CD14-positive monocyte (primary cell): ENCODE measurements around the gene CFL1. TPM values are rescaled to one million over a fixed set of nuclear protein-coding genes. Genes with fewer than 3 reads are reported as not detected.
A peak's percentile ranks its signal among the peaks of the same experiment; 100 is the strongest.

Source experiments
- DNase-seq, 3 donors: peaks; one replicate each; pipeline ENCODE4 v3.0.0-alpha.2; 2011 to 2022
- H2AFZ ChIP-seq: 2 replicates; pipeline ENCODE4 v1.6.0; 2012; ENCODE audit warnings: mild to moderate bottlenecking, low read depth, low read length, inconsistent platforms; ENCODE audit not compliant: insufficient read depth, poor library complexity, severe bottlenecking
- H3K27ac ChIP-seq, 2 donors: 1 replicate in 1 of 2; 2 replicates in 1 of 2; pipeline ENCODE4 v1.5.1; 2012 to 2013; ENCODE audit warnings: low read length in 2 of 2, control low read depth in 1 of 2, inconsistent platforms in 1 of 2, low read depth in 1 of 2, mild to moderate bottlenecking in 1 of 2
- H3K27me3 ChIP-seq, 2 donors: one replicate each; pipeline versions ENCODE4 v1.6.0 to v1.6.1; 2011 to 2013; ENCODE audit warnings: low read length in 2 of 2; ENCODE audit not compliant: control insufficient read depth in 2 of 2, insufficient read depth in 2 of 2
- H3K36me3 ChIP-seq, 2 donors: replicated peaks in 1 of 2; 1 replicate in 1 of 2; 2 replicates in 1 of 2; pipeline versions ENCODE4 v1.5.1 to v1.6.1; 2012 to 2013; ENCODE audit warnings: low read length in 2 of 2, control low read depth in 1 of 2, inconsistent platforms in 1 of 2, mild to moderate bottlenecking in 1 of 2; ENCODE audit not compliant: insufficient read depth in 2 of 2, control insufficient read depth in 1 of 2
- H3K4me1 ChIP-seq, 2 donors: 1 replicate in 1 of 2; 2 replicates in 1 of 2; pipeline versions ENCODE4 v1.5.1 to v1.6.1; 2012 to 2013; ENCODE audit warnings: low read length in 2 of 2, control low read depth in 1 of 2, inconsistent platforms in 1 of 2, mild to moderate bottlenecking in 1 of 2, moderate library complexity in 1 of 2; ENCODE audit not compliant: insufficient read depth in 2 of 2, control insufficient read depth in 1 of 2
- H3K4me2 ChIP-seq: replicated peaks from 2 replicates; pipeline ENCODE3; 2012; ENCODE audit warnings: low read length, moderate library complexity, mild to moderate bottlenecking; ENCODE audit not compliant: poor library complexity, severe bottlenecking; ENCODE audit errors: extremely low read depth
- H3K4me3 ChIP-seq, 3 experiments: fragments of 200-600 bp in 1 of 3; sonication (generic) in 1 of 3; replicated peaks in 1 of 3; 1 replicate in 2 of 3; 2 replicates in 1 of 3; pipeline ENCODE4 v1.5.1; 2011 to 2013; ENCODE audit warnings: low read length in 3 of 3, mild to moderate bottlenecking in 3 of 3, control low read depth in 2 of 3, low read depth in 2 of 3, inconsistent platforms in 1 of 3, moderate library complexity in 1 of 3
- H3K79me2 ChIP-seq: 2 replicates; pipeline ENCODE4 v1.6.0; 2012; ENCODE audit warnings: mild to moderate bottlenecking, control low read depth, inconsistent platforms, low read length, moderate library complexity; ENCODE audit not compliant: insufficient read depth
- H3K9ac ChIP-seq: 2 replicates; pipeline ENCODE4 v1.6.0; 2017; ENCODE audit warnings: low read length, mild to moderate bottlenecking; ENCODE audit not compliant: insufficient read depth, poor library complexity, severe bottlenecking
- H3K9me3 ChIP-seq, 2 donors: replicated peaks in 1 of 2; 1 replicate in 1 of 2; 2 replicates in 1 of 2; pipeline versions ENCODE4 v1.5.1 to v1.6.1; 2012 to 2013; ENCODE audit warnings: low read length in 2 of 2, control low read depth in 1 of 2; ENCODE audit not compliant: control insufficient read depth in 1 of 2, insufficient read depth in 1 of 2
- H4K20me1 ChIP-seq: 2 replicates; pipeline ENCODE4 v1.6.0; 2012; ENCODE audit warnings: mild to moderate bottlenecking, low read length, control low read depth, moderate library complexity; ENCODE audit not compliant: insufficient read depth
- H3K27ac Mint-ChIP-seq, 7 donors: one replicate each; pipeline ENCODE4 v1.8.0; 2020; ENCODE audit warnings: mild to moderate bottlenecking in 7 of 7, mixed read lengths in 7 of 7, moderate library complexity in 6 of 7, inconsistent platforms in 2 of 7
- H3K27me3 Mint-ChIP-seq, 3 donors: one replicate each; pipeline ENCODE4 v1.8.0; 2021 to 2022; ENCODE audit warnings: low read depth in 3 of 3, mild to moderate bottlenecking in 3 of 3, mixed read lengths in 3 of 3, moderate library complexity in 3 of 3, inconsistent platforms in 1 of 3
- H3K36me3 Mint-ChIP-seq, 2 donors: one replicate each; pipeline ENCODE4 v1.8.0; 2020; ENCODE audit warnings: mixed read lengths in 2 of 2, inconsistent platforms in 1 of 2, mild to moderate bottlenecking in 1 of 2
- H3K4me1 Mint-ChIP-seq: one replicate; pipeline ENCODE4 v1.8.0; 2020; ENCODE audit warnings: mild to moderate bottlenecking, mixed read lengths
- H3K4me3 Mint-ChIP-seq, 2 donors: one replicate each; pipeline ENCODE4 v1.8.0; 2020; ENCODE audit warnings: mild to moderate bottlenecking in 2 of 2, mixed read lengths in 2 of 2, moderate library complexity in 1 of 2
- H3K9me3 Mint-ChIP-seq, 7 donors: one replicate each; pipeline ENCODE4 v1.8.0; 2020 to 2022; ENCODE audit warnings: mixed read lengths in 7 of 7, mild to moderate bottlenecking in 6 of 7, moderate library complexity in 6 of 7, inconsistent platforms in 2 of 7
- CTCF ChIP-seq: fragments of 200-600 bp; IDR thresholded peaks from one replicate; pipeline ENCODE4 v1.8.0; 2022; ENCODE audit warnings: antibody characterized with exemption, mild to moderate bottlenecking
- WGBS: methylation state at CpG from one replicate; pipeline ENCODE4 v1.1.5; 2013; ENCODE audit warnings: missing lambda C conversion rate; ENCODE audit not compliant: insufficient coverage; 5-methylcytosine and 5-hydroxymethylcytosine counted together
- intact Hi-C, 2 donors: fragments of 100-400 bp; cut with micrococcal nuclease; formaldehyde crosslinking; loops; one replicate each; pipeline versions ENCODE4 v1.15.0 to v1.15.1; 2023
- polyA plus RNA-seq, 3 donors: library from polyadenylated mRNA; depleted of rRNA in 1 of 3; unstranded in 2 of 3; stranded (reverse) in 1 of 3; fragments of 300-500 nt in 2 of 3; fragments of >200 nt in 1 of 3; fragmentation: Illumina TruSeq in 2 of 3; gene quantifications; 1 replicate in 2 of 3; 2 replicates in 1 of 3; pipeline ENCODE4 v1.2.3, GENCODE V29; 2012 to 2021

The CFL1 gene
- polyA plus RNA-seq, 3 donors = 1,281 to 2,233 (median 1,889) TPM

- H3K27me3 ChIP-seq = no peaks in the 10 kb centered on the region
- H3K9me3 Mint-ChIP-seq = peaks cover 0 to 2% (median 0%) of the 10 kb centered on the region in 7 donors
- WGBS = 57% methylated on average over 5 of the region's 7 CpGs
- no peak for DNase-seq
- H3K4me3 ChIP-seq = peak overlapping the region in 1 of 3 experiments; percentile 28
- intact Hi-C loops = loop anchor here in 1 of 2 donors (5.0 kb wide), 1 partner anchor 107 kb away; no protein-coding TSS in a partner anchor
- no peak overlapping the region for H3K27ac ChIP-seq
- H3K4me1 ChIP-seq = peaks cover 12 to 21% of the 10 kb centered on the region in 2 donors
- no peaks in the 10 kb centered on the region for H3K9me3 ChIP-seq
- H3K9ac ChIP-seq = peak overlapping the region; percentile 21
- H3K27ac Mint-ChIP-seq = no peak overlapping the region
- TF ChIP-seq CTCF = no peak
- peaks cover 0 to 3% (median 2%) of the 10 kb centered on the region in 3 donors for H3K27me3 Mint-ChIP-seq
- peaks cover 27 to 34% of the 10 kb centered on the region in 2 donors for H3K36me3 Mint-ChIP-seq
- peaks cover 12% of the 10 kb centered on the region for H4K20me1 ChIP-seq
- peak overlapping the region; percentile 46 for H3K4me2 ChIP-seq
- H3K79me2 ChIP-seq = no peaks in the 10 kb centered on the region
- peak overlapping the region; percentile 65 for H2AFZ ChIP-seq
- H3K4me1 Mint-ChIP-seq = peaks cover 25% of the 10 kb centered on the region
- H3K4me3 Mint-ChIP-seq = peak overlapping the region in 1 of 2 donors; percentile 48
- H3K36me3 ChIP-seq = peaks cover 25 to 27% of the 10 kb centered on the region in 2 donors
Measured at GRCh38 chr11:65880027-65880426, 22.0 kb upstream of the CFL1 start.

DNA sequence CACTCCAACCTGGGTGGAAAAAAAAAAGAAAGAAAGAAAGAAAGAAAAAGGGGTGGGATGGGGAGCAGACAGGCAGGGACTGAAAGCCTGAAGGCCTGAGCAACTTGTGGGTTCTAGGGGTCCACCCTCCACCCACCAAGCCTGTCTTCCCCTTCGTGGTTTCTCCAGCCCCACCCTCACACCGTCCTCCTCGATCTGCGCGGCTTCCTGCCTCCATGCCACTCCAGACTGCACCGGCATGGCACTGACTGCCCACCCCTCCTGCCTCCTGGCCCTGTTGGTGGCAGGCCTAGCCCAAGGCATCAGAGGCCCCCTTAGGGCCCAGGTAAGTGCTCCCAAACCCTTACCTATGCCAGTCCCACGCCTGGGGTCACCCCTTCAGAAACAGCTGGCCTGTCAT lies 21.6 kb upstream of the CFL1 start, which contains the start of gene CTSW:
Gene CTSW (plus strand): TSS at position 221 of the 400 bp plus-strand sequence. CDS start 18 bp downstream, at position 239.
- peaks cover 0 to 2% (median 0%) of the 10 kb centered on the region in 7 donors for H3K9me3 Mint-ChIP-seq
- Histone ChIP-seq H3K4me3 (peak within 1 kb of the TSS in 1 of 3 experiments; percentile 28), H3K9ac (peak within 1 kb of the TSS; percentile 21), H3K4me1 (peaks cover 9 to 17% of the 10 kb centered on the region in 2 donors), H4K20me1 (peaks cover 9% of the 10 kb centered on the region), H3K79me2 (no peaks in the 10 kb centered on the region), H2AFZ (peak within 1 kb of the TSS; percentile 65), H3K36me3 (peaks cover 25% of the 10 kb centered on the region in 2 donors), H3K4me2 (peak within 1 kb of the TSS; percentile 46), H3K27ac (no peak within 1 kb of the TSS), H3K27me3 (no peaks in the 10 kb centered on the region), H3K9me3 (no peaks in the 10 kb centered on the region)
- DNase-seq = peak in 1 of 3 donors; percentile 10
- peaks cover 21% of the 10 kb centered on the region for H3K4me1 Mint-ChIP-seq
- peaks cover 24 to 30% of the 10 kb centered on the region in 2 donors for H3K36me3 Mint-ChIP-seq
- peaks cover 0 to 3% (median 2%) of the 10 kb centered on the region in 3 donors for H3K27me3 Mint-ChIP-seq
- H3K27ac Mint-ChIP-seq = peak within 1 kb of the TSS in 4 of 7 donors; percentile 33 to 71 (median 54)
- 0% methylated on average over 6 of the region's 7 CpGs for WGBS
- intact Hi-C loops = loop anchor here in 1 of 2 donors (5.0 kb wide), 1 partner anchor 108 kb away; no protein-coding TSS in a partner anchor
- H3K4me3 Mint-ChIP-seq = peak within 1 kb of the TSS; percentile 48 to 64
- no peak for TF ChIP-seq CTCF
